PC-3 (cell line): ENCODE measurements around the gene PID1.

Experiments
- EZH2 ChIP-seq: fragments of 300-600 bp; sonication (generic); IDR thresholded peaks from one replicate; pipeline ENCODE4 v1.6.1; 2017; ENCODE audit warnings: antibody characterized with exemption, mild to moderate bottlenecking, low read length; ENCODE audit not compliant: unreplicated experiment
- EZH2phosphoT487 ChIP-seq: fragments of 300-600 bp; sonication (generic); IDR thresholded peaks from 2 replicates; pipeline ENCODE4 v1.6.1; 2018; ENCODE audit warnings: mild to moderate bottlenecking, antibody characterized with exemption, low read length, borderline replicate concordance
- TF ChIP-seq, protein P1 (sequence below): fragments of 300-600 bp; sonication (generic); conservative IDR thresholded peaks from 2 replicates; pipeline ENCODE4 v1.5.1; 2017; ENCODE audit warnings: antibody characterized with exemption, low read depth, mild to moderate bottlenecking, low read length

DNA sequence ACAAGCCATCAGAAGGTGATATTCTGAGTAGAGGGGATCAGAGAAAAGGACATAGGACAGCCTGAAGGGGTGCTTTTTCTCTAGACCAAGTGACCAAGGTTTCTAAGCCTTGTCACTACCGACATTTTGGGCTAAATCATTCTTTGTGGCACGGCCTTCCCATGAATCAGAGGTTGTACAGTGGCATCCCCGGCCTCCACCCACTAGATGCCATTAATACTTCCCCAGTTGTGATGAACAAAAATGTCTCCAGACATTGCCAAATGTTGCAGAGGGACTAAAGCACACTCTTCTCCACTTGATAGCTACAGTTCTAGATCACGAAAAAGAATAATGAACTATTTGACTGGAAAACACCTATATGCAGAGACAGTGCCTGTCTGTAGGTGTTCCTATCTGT lies 143.6 kb downstream of the PID1 start:
- TF ChIP-seq, protein P1, sequence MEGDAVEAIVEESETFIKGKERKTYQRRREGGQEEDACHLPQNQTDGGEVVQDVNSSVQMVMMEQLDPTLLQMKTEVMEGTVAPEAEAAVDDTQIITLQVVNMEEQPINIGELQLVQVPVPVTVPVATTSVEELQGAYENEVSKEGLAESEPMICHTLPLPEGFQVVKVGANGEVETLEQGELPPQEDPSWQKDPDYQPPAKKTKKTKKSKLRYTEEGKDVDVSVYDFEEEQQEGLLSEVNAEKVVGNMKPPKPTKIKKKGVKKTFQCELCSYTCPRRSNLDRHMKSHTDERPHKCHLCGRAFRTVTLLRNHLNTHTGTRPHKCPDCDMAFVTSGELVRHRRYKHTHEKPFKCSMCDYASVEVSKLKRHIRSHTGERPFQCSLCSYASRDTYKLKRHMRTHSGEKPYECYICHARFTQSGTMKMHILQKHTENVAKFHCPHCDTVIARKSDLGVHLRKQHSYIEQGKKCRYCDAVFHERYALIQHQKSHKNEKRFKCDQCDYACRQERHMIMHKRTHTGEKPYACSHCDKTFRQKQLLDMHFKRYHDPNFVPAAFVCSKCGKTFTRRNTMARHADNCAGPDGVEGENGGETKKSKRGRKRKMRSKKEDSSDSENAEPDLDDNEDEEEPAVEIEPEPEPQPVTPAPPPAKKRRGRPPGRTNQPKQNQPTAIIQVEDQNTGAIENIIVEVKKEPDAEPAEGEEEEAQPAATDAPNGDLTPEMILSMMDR: no peak
- TF ChIP-seq EZH2: no peak
- TF ChIP-seq EZH2phosphoT487: no peak
